Thymus (tissue), 14 donors: ENCODE results near the gene NOSIP. TPM values are rescaled to one million over a fixed set of nuclear protein-coding genes. Genes with fewer than 3 reads are reported as not detected.
"Not testable (repeated sequence)": the region's sequence is repeated elsewhere in the genome, so short reads cannot be mapped to it uniquely, and the experiment has no call there.

ENCODE experiments used
- DNase-seq, 9 donors: peaks; one replicate each; pipeline ENCODE4 v3.0.0-alpha.2; 2013; ENCODE audit warnings: low spot score in 9 of 9, low read depth in 6 of 9, missing footprints in 1 of 9
- H3K27ac ChIP-seq, 2 donors: one replicate each; pipeline ENCODE4 v1.5.1; 2013; ENCODE audit warnings: control low read depth in 1 of 2, low read depth in 1 of 2, low read length in 1 of 2, mild to moderate bottlenecking in 1 of 2, moderate library complexity in 1 of 2
- H3K27me3 ChIP-seq, 2 donors: one replicate each; pipeline ENCODE4 v1.5.1; 2013; ENCODE audit warnings: low read length in 1 of 2; ENCODE audit not compliant: control insufficient read depth in 2 of 2, insufficient read depth in 1 of 2
- H3K36me3 ChIP-seq, 2 donors: one replicate each; pipeline ENCODE4 v1.5.1; 2013; ENCODE audit warnings: low read length in 1 of 2, mild to moderate bottlenecking in 1 of 2, moderate library complexity in 1 of 2; ENCODE audit not compliant: control insufficient read depth in 2 of 2, insufficient read depth in 2 of 2
- H3K4me1 ChIP-seq, 2 donors: one replicate each; pipeline ENCODE4 v1.5.1; 2013; ENCODE audit warnings: low read length in 2 of 2; ENCODE audit not compliant: control insufficient read depth in 2 of 2, insufficient read depth in 2 of 2
- H3K4me3 ChIP-seq, 2 donors: one replicate each; pipeline ENCODE4 v1.5.1; 2013; ENCODE audit warnings: low read length in 2 of 2, control low read depth in 1 of 2, mild to moderate bottlenecking in 1 of 2
- H3K9me3 ChIP-seq, 2 donors: one replicate each; pipeline ENCODE4 v1.5.1; 2013; ENCODE audit warnings: low read length in 1 of 2, mild to moderate bottlenecking in 1 of 2; ENCODE audit not compliant: control insufficient read depth in 2 of 2, insufficient read depth in 1 of 2
- WGBS: extraction: QIAGEN DNeasy Blood & Tissue Kit; methylation state at CpG from one replicate; pipeline ENCODE4 v1.1.7; 2013; 5-methylcytosine and 5-hydroxymethylcytosine counted together
- long read RNA-seq, 10 donors: transcript quantifications; one replicate each; lab custom pipeline, GENCODE V29; 2026
- polyA plus RNA-seq: library from polyadenylated mRNA; stranded (reverse); fragments of 200-250 nt; gene quantifications from one replicate; pipeline ENCODE4 v1.2.3, GENCODE V29; 2013
- total RNA-seq: library from RNA; stranded (reverse); fragments of 120-200 nt; gene quantifications from one replicate; pipeline ENCODE4 v1.2.4, GENCODE V29; 2013
- donor health status: healthy.

Gene NOSIP, protein sequence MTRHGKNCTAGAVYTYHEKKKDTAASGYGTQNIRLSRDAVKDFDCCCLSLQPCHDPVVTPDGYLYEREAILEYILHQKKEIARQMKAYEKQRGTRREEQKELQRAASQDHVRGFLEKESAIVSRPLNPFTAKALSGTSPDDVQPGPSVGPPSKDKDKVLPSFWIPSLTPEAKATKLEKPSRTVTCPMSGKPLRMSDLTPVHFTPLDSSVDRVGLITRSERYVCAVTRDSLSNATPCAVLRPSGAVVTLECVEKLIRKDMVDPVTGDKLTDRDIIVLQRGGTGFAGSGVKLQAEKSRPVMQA
- total RNA-seq (137 TPM), polyA plus RNA-seq (156 TPM)
- long read RNA-seq, donor 1, transcript NOSIP-204 (9 exons, 1,005 nt), result major isoform, 6 of 6 reads
- long read RNA-seq, donor 1, partial matches to known transcripts, result 0 of 6 reads
- long read RNA-seq, donor 1, other reads (novel, unspliced or antisense), result 0 of 6 reads
- long read RNA-seq, donor 2, transcript NOSIP-204 (9 exons, 1,005 nt), result major isoform, 20 of 158 reads
- long read RNA-seq, donor 2, transcript NOSIP-201 (9 exons, 1,000 nt), result minor isoform, 5 of 158 reads
- long read RNA-seq, donor 2, partial matches to known transcripts, result 100 of 158 reads
- long read RNA-seq, donor 2, other reads (novel, unspliced or antisense), result 31 of 158 reads
- long read RNA-seq, donor 3, transcript NOSIP-204 (9 exons, 1,005 nt), result major isoform, 24 of 289 reads
- long read RNA-seq, donor 3, partial matches to known transcripts, result 129 of 289 reads
- long read RNA-seq, donor 3, other reads (novel, unspliced or antisense), result 136 of 289 reads
- long read RNA-seq, donor 4, transcript NOSIP-204 (9 exons, 1,005 nt), result major isoform, 10 of 25 reads
- long read RNA-seq, donor 4, partial matches to known transcripts, result 13 of 25 reads
- long read RNA-seq, donor 4, other reads (novel, unspliced or antisense), result 0 of 25 reads
- long read RNA-seq, donor 5, transcript NOSIP-204 (9 exons, 1,005 nt), result major isoform, 34 of 71 reads
- long read RNA-seq, donor 5, partial matches to known transcripts, result 35 of 71 reads
- long read RNA-seq, donor 5, other reads (novel, unspliced or antisense), result 0 of 71 reads
- long read RNA-seq, donor 6, transcript NOSIP-204 (9 exons, 1,005 nt), result major isoform, 9 of 79 reads
- long read RNA-seq, donor 6, partial matches to known transcripts, result 58 of 79 reads
- long read RNA-seq, donor 6, other reads (novel, unspliced or antisense), result 11 of 79 reads
- long read RNA-seq, donor 7, transcript NOSIP-204 (9 exons, 1,005 nt), result major isoform, 13 of 25 reads
- long read RNA-seq, donor 7, partial matches to known transcripts, result 10 of 25 reads
- long read RNA-seq, donor 7, other reads (novel, unspliced or antisense), result 0 of 25 reads
- long read RNA-seq, donor 8, transcript NOSIP-204 (9 exons, 1,005 nt), result major isoform, 7 of 12 reads
- long read RNA-seq, donor 8, partial matches to known transcripts, result 0 of 12 reads
- long read RNA-seq, donor 8, other reads (novel, unspliced or antisense), result 5 of 12 reads
- long read RNA-seq, donor 9, transcript NOSIP-204 (9 exons, 1,005 nt), result major isoform, 16 of 17 reads
- long read RNA-seq, donor 9, partial matches to known transcripts, result 0 of 17 reads
- long read RNA-seq, donor 9, other reads (novel, unspliced or antisense), result 0 of 17 reads
- long read RNA-seq, donor 10, transcript NOSIP-204 (9 exons, 1,005 nt), result major isoform, 12 of 22 reads
- long read RNA-seq, donor 10, partial matches to known transcripts, result 7 of 22 reads
- long read RNA-seq, donor 10, other reads (novel, unspliced or antisense), result 0 of 22 reads

DNA sequence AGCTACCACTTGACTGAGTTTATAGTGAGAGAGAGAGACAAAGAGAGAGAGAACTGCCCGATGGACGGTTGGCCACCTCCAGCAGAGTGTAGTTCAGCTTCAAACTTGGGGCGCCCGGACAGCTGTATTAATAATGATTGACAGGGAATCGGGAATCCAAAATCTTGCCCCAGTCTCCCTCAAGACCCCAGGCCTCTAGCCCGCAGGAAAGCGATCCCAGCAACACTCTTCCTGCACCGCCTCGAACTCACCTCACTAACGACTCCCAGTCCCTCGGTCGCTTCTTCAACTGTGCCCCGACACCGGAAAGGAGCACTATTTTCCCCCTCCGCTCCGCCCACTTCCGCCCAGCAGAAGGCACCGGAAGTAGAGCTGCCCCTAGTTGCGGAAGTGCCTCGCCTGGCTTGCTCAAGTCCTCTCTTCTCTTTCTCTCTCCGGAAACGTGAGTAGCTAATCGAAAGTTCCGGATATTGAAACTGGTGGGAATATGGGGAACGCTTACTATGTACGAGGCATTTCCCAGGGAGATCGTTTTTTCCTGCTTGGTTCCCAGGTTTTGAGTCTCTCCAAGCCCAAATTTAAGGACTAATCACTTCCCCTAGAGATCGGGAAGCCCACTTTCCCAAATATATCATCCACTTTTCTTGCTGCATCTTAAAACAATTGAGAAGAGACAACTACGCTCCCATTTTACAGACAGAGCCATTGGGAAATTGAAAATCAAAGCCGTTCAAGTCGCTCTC is at the start of gene NOSIP:
NOSIP (minus strand) TSS at position 293 of the 743 bp plus-strand sequence. CDS start 19,865 bp downstream, outside the sequence.
- H3K27ac ChIP-seq, result peak within 1 kb of the TSS; percentile 38 to 54
- no peaks in the 10 kb centered on the region for H3K27me3 ChIP-seq
- H3K9me3 ChIP-seq, result no peaks in the 10 kb centered on the region
- 3% methylated on average over 31 of the region's 31 CpGs for WGBS
- peaks cover 7 to 19% of the 10 kb centered on the region in 2 donors for H3K4me1 ChIP-seq
- peaks cover 7 to 9% of the 10 kb centered on the region in 2 donors for H3K36me3 ChIP-seq
- DNase-seq, result peak; percentile 93 to 98 (median 96)
- H3K4me3 ChIP-seq, result peak within 1 kb of the TSS; percentile 55 to 73

GRCh38 chr19:49629659-49630058 is 49.3 kb upstream of the NOSIP start:
- peaks cover 0 to 1% of the 10 kb centered on the region in 2 donors for H3K27me3 ChIP-seq
- no peaks in the 10 kb centered on the region for H3K4me1 ChIP-seq
- no peak overlapping the region for H3K4me3 ChIP-seq
- H3K27ac ChIP-seq, result no peak overlapping the region
- 98% methylated on average over 9 of the region's 9 CpGs for WGBS
- H3K9me3 ChIP-seq, result no peaks in the 10 kb centered on the region
- peaks cover 31 to 32% of the 10 kb centered on the region in 2 donors for H3K36me3 ChIP-seq
- DNase-seq, result no peak

- Histone ChIP-seq H3K36me3 (peaks cover 48 to 52% of the 10 kb centered on the region in 2 donors), H3K9me3 (no peaks in the 10 kb centered on the region), H3K27me3 (no peaks in the 10 kb centered on the region), H3K27ac (no peak overlapping the region), H3K4me3 (no peak overlapping the region), H3K4me1 (no peaks in the 10 kb centered on the region)
- 97% methylated on average over 11 of the region's 11 CpGs for WGBS
- no peak for DNase-seq
Observed at GRCh38 chr19:49626226-49626625, 45.9 kb upstream of the NOSIP start.

DNA sequence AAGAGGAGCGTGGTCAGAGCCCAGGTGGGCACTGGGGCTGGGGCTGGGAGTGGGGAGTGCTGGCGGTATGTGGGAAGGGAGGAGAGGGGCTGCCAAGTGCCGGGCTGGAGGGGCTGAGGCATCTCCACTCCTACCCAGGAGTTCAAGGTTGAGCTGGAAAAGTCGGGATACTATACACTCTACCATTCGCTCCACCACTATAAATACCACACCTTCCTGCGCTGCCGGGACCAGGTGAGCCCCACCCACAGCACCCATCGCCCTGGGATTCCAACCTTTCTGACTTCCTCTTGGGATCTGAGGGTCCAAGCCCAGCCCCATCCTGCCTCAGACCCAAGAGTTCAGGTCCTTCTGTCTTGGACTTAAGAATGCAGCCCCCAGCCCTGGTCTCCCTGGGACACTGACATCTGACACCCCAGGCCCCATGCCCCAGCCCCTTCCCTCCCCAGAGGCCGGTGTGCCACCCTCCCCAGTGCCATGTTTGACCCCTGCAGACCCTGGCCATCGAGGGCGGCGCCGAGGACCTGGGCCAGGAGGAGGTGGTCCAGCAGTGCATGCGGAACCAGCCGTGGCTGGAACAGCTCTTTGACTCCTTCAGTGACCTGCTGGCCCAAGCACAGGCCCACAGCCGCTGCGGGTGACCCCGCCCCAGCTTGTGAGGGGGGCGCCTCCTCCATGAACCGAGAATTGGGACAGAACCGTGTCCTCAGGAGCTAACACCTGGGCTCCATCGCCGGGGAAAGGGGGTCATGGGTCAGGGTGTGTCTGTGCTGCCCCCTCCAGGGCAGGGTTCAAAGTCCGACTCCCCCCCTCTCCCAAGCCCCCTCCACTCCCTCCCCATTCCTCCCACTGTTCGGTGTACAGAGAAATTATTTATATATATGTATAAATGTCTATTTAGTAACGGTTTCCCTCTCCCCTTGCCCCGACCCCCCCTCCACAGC is 44.9 kb upstream of the NOSIP start:
- Histone ChIP-seq H3K27me3 (no peaks in the 10 kb centered on the region), H3K4me3 (no peak overlapping the region), H3K27ac (no peak overlapping the region), H3K9me3 (no peaks in the 10 kb centered on the region), H3K36me3 (peaks cover 53 to 62% of the 10 kb centered on the region in 2 donors), H3K4me1 (no peaks in the 10 kb centered on the region)
- 96% methylated on average over 27 of the region's 27 CpGs for WGBS
- DNase-seq, result no peak

DNA sequence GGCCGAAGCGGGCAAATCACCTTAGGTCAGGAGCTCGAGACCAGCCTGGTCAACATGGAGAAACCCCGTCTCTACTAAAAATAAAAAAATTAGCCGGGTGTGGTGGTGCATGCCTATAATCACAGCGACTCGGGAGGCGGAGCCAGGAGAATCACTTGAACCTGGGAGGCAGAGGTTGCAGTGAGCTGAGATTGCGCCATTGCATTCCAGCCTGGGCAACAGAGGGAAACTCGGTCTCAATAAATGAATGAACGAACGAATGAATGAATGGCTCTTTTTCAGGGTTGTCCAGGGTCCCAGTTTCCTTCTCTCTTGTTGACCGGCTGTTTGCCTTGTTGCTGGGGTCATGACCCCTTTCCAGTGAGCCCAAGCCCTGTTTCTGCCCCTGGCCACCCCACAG is 37.5 kb upstream of the NOSIP start:
- WGBS, result 96% methylated on average over 13 of the region's 13 CpGs
- H3K27ac ChIP-seq, result not testable (repeated sequence)

DNA sequence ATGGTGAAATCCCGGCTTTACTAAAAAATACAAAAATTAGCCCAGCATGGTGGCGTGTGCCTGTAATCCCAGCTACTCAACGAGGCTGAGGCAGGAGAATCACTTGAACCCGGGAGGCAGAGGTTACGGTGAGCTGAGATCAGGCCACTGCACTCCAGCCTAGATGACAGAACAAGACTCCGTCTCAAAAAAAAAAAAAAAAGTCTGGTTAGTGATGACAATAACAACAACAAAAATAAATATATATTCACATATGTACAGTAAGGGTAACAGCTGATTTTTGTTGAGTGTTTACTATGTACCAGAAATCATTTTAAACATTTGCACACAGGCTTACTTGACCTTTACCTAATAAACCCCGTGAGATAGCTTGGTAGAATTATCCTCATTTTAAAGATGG is 36.6 kb upstream of the NOSIP start:
- DNase-seq, result no peak
- Histone ChIP-seq H3K27ac (no peak overlapping the region), H3K36me3 (peaks cover 67 to 90% of the 10 kb centered on the region in 2 donors), H3K4me3 (no peak overlapping the region), H3K27me3 (no peaks in the 10 kb centered on the region), H3K9me3 (peaks cover 3 to 13% of the 10 kb centered on the region in 2 donors), H3K4me1 (no peaks in the 10 kb centered on the region)
- WGBS, result 96% methylated on average over 7 of the region's 7 CpGs

More for the DNA sequence above, 37.5 kb upstream of the NOSIP start:
- peaks cover 3 to 13% of the 10 kb centered on the region in 2 donors for H3K9me3 ChIP-seq
- H3K4me1 ChIP-seq, H3K4me3 ChIP-seq, H3K27me3 ChIP-seq, DNase-seq: not testable (repeated sequence)
- H3K36me3 ChIP-seq, result peaks cover 66 to 88% of the 10 kb centered on the region in 2 donors

DNA sequence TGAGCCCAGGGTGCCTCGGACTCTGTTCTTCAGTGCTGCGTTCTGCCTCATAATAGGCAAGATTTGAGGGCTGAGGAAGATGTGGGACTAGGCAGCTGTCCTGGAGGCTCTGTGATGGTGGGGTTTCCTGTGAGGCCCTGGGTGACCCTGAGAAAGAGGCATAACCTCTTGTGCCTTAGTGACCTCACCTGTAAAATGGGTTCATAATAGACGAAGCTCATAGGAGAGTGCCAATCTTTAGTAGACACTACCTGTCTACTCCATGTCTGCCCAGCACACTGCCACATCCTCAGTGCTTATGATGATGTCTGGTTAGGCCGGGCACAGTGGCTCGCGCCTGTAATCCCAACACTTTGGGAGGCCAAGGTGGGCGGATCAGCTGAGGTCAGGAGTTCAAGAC is 36.2 kb upstream of the NOSIP start:
- 99% methylated on average over 7 of the region's 7 CpGs for WGBS

More for the DNA sequence above, 36.2 kb upstream of the NOSIP start:
- H3K9me3 ChIP-seq, result peaks cover 3 to 13% of the 10 kb centered on the region in 2 donors
- H3K27me3 ChIP-seq, result no peaks in the 10 kb centered on the region
- H3K4me1 ChIP-seq, result no peaks in the 10 kb centered on the region
- H3K4me3 ChIP-seq, result no peak overlapping the region
- no peak for DNase-seq
- no peak overlapping the region for H3K27ac ChIP-seq
- peaks cover 63 to 86% of the 10 kb centered on the region in 2 donors for H3K36me3 ChIP-seq
